Glomerular visceral epithelial cell (primary cell): ENCODE data around the gene SOX6.
"Not testable (repeated sequence)": the region's sequence is repeated elsewhere in the genome, so short reads cannot be mapped to it uniquely, and the experiment has no call there.

ENCODE experiments used
- DNase-seq: peaks from one replicate; pipeline ENCODE4 v3.0.0-alpha.2; 2016; ENCODE audit errors: extremely low spot score

The SOX6 gene

DNA sequence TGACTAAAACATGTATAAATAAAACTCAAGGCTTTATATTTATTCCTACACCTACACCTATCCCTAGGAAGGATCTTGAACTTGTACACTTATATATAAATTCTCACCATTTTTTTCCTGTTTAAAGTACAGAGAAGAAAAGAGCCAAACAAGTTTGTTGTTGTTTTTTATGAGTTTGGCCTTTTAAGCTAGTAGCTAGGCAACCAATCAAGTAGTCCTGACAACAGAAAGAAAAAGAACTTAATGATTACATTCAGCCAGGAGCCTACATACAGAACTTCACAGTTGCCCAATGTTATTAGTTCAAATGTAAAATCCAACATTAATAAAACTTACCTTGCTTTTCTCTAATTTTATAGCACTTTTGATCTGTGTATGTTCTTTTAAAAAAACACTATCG is 316.2 kb downstream of the SOX6 start:
- no peak for DNase-seq

DNA sequence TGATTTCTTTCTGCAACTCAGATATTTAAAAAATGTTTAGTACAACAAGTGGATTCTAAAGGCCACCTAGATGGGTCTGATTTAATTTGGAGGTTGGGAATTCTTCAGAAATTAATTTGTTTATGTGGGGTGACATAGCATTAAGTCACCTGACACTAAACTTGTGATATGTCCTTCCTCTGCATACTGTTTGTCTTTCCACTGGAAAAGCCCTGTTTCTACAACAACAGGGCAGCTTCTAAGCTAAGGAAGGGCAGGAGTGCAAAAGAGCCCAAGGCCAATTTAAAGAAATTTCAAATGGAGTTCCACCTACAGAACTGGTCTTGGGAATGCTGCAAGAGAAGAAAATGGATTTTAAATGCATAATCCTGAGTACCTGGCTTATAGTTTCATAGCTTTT is 319.2 kb downstream of the SOX6 start:
- DNase-seq, result no peak

DNA sequence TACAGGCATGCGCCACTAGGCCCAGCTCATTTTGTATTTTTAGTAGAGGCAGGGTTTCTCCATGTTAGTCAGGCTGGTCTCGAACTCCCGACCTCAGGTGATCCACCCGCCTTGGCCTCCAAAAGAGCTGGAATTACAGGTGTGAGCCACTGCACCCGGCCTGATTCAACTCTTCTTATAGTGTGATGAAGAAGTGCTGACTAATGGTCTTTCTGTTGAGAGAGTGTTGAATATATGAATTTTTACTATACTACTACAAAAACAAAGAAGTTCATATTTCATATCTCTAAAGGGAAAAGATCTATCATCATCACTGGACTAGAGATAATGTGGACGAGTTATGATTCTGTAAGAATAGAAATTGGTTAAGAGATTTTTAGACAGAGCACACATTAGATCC is 320.1 kb downstream of the SOX6 start:
- DNase-seq, result no peak

DNA sequence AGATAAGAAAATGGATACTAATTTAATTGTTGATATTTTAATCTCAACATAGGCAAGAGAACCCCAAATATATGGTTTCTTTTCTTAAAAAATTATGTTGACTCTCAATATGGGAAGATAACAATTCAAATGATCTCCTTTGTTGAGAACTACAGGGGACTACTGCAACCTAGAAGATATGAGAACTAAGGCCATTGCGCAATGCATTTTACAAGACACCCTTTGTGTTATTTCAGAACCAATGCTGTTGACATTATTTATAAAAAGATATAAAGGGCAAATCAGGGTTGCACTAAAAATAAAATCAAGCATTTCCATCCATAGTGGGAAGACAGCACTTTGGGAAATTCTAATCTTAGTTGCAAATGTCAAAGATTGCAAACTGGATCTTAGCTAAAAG is 322.3 kb downstream of the SOX6 start:
- DNase-seq, result no peak

DNA sequence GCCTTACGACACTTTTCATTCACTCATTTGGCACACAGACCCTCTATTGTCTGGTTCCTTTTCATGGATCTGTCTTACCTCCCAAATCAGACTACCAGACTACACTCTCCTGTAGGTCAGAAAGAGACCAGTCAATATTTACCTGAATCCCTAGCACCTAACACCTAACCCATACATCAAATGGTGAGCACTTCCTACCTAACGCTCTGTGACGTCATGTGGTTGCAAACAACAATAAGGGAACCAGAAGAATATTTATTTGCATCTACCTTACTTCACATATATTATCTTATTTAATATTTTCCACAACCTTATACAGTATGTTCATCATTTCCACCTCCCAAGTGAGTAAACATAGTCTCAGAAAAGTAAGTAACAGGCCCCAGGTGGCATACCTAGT is 323.4 kb downstream of the SOX6 start:
- no peak for DNase-seq

DNA sequence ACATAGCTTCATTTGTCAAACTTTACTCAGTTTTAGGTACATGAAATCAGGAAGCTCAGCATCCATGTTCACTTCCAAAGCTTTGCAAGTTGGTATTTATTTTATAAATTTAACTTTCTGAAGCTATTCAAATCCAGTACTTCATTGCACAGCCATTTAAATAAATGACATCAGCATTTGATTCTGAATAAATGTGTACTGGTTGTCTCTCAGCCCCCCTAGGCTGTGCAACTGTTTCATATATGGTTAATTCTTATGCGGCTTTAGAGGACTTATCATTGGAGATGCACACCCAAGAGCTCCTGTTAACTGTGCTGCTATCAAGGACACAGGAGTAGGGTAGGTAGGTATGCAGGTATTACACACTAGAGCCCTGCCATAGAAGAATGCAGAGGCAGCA is 325.1 kb downstream of the SOX6 start:
- DNase-seq, result no peak

DNA sequence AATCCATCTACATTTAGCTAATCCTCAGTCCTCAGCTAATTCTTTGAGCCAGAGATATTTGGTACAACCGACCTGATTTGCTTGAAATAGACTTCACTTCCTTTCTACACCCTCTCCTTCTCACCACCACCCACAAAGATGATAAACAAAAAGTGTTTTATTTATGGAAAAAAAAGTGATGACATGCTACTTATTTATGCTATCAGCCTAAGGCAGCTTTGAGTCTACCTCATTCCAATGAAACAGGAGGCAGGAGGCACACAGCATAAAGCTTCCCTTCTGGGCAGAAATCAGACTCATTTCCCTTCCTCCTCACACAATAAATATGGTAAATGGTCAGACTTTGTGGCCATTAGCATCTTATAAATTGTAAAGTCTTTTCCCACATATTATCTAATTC is 325.7 kb downstream of the SOX6 start:
- no peak for DNase-seq

DNA sequence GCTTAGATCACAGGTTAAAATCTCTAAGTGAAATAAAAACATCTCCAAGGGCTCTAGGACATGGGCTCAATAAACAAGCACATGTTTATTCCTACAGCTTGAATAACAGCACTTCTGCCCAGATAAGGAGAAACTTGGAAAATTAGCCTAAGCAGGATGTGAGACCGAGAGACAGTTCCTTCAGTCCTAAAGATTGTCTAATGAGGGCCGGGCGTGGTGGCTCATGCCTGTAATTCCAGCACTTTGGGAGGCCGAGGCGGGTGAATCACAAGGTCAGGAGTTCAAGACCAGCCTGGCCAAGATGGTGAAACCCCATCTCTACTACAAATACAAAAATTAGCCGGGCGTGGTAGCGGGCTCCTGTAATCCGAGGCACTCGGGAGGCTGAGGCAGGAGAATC is 327.2 kb downstream of the SOX6 start:
- not testable (repeated sequence) for DNase-seq

DNA sequence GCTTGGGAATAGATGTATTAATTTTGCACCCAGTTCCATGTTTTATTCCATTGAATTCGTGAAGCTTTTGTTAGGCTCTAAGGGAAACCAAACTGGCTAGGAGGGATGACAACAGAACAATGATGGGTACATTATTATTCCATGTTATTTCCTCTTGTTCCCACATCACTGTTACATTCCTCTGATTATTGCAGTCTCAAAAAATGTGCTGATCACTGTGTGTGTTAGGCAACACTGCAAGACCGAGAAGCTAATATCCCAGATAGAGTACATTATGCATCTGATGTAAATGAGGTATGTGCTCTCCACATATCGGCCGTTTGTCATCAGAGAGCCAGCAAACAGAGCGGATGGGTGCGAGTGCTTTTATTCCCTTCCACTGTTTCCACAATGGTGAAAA is 327.9 kb downstream of the SOX6 start:
- no peak for DNase-seq

DNA sequence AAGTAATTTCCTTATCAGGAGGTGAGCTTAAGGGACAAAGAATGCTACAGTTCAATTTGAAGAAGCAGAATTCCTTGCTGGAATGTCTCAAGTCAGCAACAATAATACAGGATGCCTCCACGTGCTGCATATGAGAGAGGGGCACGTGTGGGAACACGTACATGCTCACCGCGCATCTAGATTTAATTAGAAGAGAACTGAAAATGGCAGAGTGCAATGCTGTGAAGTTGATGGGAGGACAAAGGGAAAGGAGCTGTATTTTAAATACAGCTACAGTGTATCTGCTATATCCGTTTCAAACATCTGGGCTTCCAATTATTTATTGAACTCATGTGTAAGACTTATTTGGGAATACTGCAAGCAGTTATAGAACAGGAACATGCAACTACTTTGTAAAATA is 328.7 kb downstream of the SOX6 start:
- no peak for DNase-seq

DNA sequence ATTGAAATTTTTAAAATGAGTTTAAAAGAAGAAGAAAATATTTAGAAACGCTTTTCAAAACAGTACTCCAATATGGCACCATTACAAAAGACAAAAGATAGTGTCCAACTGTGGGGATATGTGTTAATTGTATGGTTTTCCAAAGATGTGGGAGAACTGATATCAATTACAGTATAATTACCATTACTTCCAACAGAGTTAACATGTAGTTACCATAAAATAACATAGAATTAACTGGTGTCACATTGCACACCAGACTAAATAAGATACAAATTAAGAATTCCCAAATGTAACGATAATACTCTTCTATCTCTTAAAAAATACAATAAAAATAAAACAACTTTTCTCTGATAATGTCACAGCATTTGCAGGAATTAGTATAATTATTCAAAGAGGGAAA is 329.5 kb downstream of the SOX6 start:
- DNase-seq, result no peak

DNA sequence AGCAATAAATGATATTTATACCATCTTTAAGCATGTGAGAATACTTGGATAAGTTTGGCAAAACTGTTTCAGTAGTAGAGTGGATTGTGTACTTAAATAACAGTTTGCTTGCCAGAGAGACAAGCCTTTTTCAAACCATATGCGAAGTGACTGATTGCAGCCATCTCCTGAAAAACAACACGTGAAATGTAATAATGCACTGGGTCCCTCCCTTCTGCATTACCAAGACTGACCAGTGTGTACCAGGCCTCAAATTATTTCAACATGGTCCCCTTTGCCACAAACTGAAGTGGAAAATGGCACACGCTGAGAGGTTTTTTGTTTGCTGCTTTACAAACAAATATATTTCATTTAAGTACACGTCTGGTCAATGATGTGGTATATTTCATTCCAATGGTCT is 337.4 kb downstream of the SOX6 start:
- DNase-seq, result no peak

DNA sequence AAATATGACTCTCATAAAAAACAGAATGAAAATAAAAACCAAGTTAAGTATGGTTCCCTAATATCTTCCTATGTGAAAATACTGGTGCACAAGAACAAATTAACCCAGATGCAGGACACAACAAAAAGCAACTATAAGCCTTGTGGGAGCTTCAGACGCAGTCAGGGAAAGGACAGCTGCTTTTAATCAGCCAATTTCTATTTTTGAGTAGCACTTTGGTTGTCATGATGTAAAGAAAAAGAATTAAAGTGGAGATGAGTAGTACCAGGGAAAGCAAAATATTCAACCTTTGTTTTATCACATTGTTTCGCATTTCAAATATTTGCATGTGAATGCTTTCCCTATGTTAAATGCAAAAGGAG is 339.9 kb downstream of the SOX6 start:
- no peak for DNase-seq

DNA sequence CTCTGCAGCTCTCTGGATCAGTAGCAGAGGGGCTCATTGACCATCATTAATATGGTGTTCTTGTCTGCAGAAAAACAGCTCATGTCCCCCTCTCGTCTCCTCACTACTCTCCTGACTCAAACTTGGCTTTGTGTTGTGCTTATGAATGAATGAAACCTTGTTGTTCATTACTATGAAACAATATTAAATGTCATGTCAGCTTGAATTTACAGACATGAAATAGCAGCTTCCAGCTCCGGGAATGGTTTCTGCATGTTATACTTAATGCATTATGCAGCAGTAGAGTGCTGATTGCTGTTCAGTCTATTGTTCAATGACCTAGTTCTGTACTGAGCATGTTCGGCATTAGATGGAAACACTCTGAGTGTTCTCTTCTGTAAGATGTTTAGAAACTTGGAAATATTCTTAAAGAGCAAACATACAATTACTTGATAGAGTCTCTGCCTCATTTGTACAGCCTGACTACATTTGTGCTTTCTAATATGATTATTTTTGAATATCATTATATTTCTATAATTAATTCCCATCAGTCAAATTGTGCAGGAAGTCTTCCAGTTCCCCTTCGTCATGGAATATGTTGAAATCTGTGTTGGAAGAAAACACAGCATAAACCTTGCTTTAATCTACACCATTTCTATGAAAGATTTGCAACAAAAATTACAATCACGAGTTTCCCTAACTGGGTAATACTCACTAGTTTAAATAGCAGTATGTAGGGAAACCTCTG is 340.4 kb downstream of the SOX6 start:
- DNase-seq, result no peak

DNA sequence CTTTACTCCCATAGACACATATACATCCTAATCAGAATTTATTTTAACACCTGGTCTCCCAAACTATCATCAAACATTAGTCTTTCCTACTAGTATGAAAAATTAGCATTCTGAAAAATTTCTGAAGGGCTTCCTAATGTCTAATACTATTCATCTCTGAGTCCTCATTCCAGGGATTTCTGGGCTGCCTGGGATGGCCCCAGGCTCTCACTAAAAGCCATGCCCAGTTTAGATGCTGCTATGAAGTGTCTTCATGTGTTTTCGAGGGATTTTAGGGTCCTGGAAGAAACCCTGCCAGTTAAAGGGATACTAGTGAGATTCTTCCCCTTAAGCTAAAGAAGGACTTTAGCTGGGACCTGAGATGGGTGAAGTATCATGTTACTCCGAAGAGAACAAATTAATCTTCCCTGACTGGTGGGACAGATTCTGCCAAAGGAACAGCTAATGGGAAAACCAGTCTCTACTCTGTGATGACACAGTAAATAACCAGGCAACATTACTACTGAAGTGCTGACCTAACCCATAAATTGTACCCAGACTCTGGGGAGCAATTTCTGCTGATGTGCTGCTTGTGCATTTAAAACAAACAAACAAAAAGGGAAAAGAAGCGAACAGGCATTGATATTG is 342.6 kb downstream of the SOX6 start:
- no peak for DNase-seq

DNA sequence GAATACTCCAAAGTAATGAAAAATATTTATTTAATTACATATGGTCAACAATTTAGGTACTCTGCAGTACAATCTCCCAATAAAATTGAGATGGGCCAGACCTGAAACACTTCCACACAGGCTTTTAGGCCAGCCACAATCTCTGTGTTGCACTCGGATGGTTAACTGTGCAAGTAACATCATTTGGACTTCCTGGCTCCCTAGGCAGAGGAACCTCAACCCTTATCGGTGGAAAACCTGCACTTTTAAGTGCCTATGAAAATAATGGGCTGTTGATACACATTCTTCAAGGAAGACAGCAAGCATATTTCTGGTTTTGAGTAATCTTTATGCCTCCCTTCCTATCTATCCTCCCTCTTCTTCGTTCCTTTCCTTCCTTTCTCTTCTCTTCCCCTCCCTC is 343.1 kb downstream of the SOX6 start:
- no peak for DNase-seq

DNA sequence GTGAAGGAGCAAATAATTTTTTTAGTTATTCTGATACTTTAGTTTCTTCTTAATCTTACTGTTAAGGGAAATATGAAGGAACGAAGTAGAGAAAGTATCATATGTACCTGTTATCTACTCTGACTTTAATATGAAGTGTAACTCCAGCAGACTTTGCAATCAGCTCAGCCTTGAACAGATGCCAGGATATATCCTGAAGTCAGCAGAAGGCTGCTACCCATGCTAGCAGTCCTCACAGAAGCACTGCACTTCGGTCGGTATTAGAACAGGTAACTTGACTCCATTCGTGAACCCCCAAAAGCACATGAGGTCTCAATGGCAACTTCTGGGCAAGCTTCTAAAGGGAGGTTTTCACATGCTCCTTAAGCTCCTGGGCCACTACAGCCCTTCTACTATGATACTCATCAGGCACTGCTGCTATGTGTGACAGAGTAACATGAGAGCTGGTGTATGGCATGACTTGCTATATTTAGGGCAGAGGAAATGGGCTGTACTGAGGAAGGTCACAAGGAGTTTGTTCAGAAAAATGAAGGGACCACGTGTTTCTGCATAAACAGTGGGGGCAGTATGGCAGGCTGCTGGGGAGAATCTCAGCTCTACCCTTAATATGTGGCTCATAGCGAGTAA is 344.1 kb downstream of the SOX6 start:
- DNase-seq, result no peak

DNA sequence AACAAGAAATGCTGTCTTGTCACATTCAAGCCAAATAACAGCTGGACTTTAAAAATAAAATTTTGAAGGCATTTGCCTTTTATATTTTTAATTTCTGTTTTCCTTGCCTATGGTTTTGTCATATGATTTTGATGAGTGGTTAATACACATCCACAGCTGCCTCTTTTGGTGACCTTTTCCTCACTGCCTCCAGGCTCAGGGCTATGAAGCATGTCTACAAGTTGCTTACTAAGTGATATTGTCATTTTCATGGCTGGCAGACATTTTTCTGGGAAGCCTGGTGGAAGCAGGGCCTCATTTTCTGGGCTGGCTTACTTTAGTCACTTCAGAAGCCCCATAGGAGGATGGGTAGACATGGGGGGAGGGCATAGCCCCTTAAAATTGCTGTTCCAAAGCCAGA is 344.9 kb downstream of the SOX6 start:
- DNase-seq, result no peak

DNA sequence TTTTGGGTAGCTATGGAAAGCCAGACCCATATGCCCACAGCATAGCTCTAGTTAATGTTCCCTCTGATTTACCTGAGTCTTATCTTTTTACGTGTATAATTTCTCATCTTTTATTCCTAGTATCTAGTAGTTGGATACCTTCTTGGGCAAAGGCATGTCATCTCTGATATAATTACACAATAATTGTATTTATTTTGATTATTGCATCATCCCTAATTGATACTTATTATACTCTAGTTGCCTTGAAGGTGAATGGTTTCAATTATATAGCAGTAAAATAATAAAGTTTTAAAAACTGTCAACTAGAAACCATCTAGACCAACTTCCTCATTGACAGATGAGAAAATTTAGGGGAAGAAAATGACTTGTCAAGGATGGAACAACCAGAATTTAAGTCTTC is 347.3 kb downstream of the SOX6 start:
- DNase-seq, result no peak

DNA sequence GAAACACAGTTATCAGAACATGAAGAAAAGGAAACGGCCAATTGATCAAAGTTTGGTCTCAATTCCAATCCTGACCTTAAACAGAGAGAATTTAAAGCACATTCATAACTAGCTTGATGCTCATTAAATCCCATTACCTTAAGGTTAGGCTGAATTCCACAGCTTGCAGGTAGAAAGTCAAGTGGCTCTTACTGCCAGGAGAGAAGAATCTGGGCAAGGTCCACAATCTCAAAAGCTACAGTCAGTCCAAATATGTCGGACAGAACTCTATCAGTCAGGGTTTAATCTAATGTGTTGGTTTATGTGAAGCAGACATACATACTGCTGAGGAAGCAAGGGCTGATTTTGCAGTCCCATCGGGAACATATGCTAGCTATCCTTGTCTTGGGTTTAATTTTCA is 348.8 kb downstream of the SOX6 start:
- DNase-seq, result no peak

DNA sequence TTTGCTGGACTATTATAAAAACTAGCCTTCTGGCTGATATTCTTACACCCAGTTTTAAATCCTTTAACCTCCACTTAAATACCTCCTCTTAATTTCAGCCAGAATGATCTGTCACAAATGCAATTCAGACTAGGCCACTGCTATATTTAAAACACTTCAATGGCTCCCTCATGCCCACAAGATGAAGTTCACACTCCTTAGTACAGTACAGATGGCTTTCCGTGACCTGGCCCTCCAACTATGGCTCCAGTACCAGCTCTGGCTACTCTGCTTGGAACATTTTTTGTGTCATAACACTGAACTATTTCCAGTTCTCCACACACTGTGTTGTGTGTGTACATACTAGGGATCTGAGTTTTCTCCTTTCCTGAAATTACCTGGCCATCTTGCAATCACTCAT is 353.4 kb downstream of the SOX6 start:
- DNase-seq, result no peak

DNA sequence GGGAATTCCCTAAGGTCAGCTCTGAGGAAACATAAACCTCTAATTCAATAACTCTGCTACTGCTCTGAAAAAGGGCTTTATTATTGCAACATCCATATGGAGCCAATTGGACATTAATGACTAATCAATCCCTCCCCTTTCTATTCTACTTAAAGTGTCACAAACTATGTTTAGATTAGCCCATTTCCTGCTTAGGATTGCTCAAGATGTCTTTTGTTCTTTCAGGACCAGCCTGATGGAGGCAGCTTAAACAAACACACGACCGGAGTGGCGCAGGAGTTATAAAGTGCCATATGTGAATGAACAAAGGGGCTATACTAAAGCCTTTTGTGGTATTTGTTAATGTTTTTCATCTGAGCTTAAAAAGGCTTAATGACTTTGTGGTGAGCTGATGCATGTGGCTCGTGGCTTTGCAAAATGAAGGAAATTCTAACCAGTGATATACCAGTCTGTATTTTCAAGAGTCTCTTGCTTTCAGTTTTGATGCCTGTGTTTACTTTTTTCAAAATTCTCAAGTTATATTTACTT is 354.4 kb downstream of the SOX6 start:
- no peak for DNase-seq

DNA sequence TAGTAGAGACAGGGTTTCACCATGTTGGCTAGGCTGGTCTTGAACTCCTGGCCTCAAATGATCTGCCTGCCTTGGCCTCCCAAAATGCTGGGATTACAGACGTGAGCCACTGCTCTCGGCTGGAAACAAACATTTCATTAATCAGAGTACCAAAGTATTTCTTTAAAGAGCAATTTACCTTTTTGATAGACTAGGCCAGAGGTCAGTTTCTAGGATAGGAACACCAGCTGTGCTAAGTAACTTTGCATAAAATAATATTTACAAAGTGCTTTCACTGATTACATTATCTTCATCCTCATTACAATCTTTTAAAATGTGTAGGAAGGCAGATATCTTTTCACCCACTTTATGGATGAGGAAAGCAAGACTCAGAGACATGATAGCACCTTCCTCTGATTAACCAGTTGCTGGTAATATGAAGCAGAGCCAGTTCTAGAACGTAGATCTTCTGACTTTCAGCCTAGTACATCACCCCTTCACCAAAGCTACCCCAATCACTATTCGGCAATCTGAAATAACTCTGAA is 355.2 kb downstream of the SOX6 start:
- no peak for DNase-seq
